MG63 (cell line): Measurements from ENCODE around the gene TAOK3. TPM values are rescaled to one million over a fixed set of nuclear protein-coding genes. Genes with fewer than 3 reads are reported as not detected.
A peak's percentile ranks its signal among the peaks of the same experiment; 100 is the strongest.
"Not testable (repeated sequence)": the region's sequence is repeated elsewhere in the genome, so short reads cannot be mapped to it uniquely, and the experiment has no call there.

ENCODE experiments used
- DNase-seq: peaks from one replicate; pipeline ENCODE4 v3.0.0-alpha.2; 2020
- H3K27me3 ChIP-seq: fragments of 250-450 bp; sonication (Bioruptor Pico); 2 replicates; pipeline ENCODE4 v1.5.1; 2020; ENCODE audit warnings: mild to moderate bottlenecking, moderate library complexity
- H3K36me3 ChIP-seq: fragments of 250-450 bp; sonication (Bioruptor Pico); 2 replicates; pipeline ENCODE4 v1.5.1; 2020; ENCODE audit warnings: mild to moderate bottlenecking, moderate library complexity
- H3K4me3 ChIP-seq: fragments of 250-450 bp; sonication (Bioruptor Pico); 2 replicates; pipeline ENCODE4 v1.5.1; 2020; ENCODE audit warnings: mild to moderate bottlenecking, moderate library complexity
- H3K9me3 ChIP-seq: fragments of 250-450 bp; sonication (Bioruptor Pico); 2 replicates; pipeline ENCODE4 v1.5.1; 2020; ENCODE audit warnings: mild to moderate bottlenecking, moderate library complexity
- total RNA-seq: library from RNA; depleted of rRNA; stranded (reverse); fragments of >200 nt; shearing (Covaris generic); gene quantifications from 2 replicates; pipeline ENCODE4 v1.2.3, GENCODE V29; 2014; ENCODE audit warnings: low replicate concordance

The TAOK3 gene
- total RNA-seq, 1 experiment from 2014 or later, result 24.5 TPM

DNA sequence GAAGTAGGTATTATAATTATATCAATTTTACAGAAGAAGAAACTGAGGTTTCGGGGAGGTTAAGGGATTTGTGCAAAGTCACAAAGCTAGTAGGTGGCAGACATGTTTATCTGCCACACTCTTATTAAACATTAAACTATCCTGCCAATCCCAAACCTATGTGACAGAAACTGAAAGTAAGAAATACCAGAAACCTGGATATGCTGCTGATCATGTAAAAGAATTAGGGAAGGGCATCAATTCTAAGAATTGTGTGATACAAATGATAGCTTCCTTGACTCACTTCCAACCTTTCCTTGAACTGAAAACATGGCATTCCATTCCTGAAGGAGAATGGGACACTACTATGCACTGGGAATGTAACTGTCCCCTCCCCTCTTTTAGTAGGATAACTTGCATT lies 16.9 kb downstream of the TAOK3 start:
- Histone ChIP-seq H3K27me3 (no peaks in the 10 kb centered on the region), H3K4me3 (no peak overlapping the region), H3K36me3 (no peaks in the 10 kb centered on the region; the same call in 1 of the 2 replicates), H3K9me3 (peaks cover 1% of the 10 kb centered on the region; the same call in 1 of the 2 replicates)
- no peak for DNase-seq

- DNase-seq, result no peak
- no peaks in the 10 kb centered on the region for H3K27me3 ChIP-seq
Measured at GRCh38 chr12:118354903-118355302, 17.8 kb downstream of the TAOK3 start.

GRCh38 chr12:118354503-118354902 lies 18.2 kb downstream of the TAOK3 start:
- H3K9me3 ChIP-seq, H3K27me3 ChIP-seq, DNase-seq, H3K36me3 ChIP-seq, H3K4me3 ChIP-seq: not testable (repeated sequence)

More at GRCh38 chr12:118354903-118355302, 17.8 kb downstream of the TAOK3 start:
- H3K36me3 ChIP-seq, result no peaks in the 10 kb centered on the region; the same call in 1 of the 2 replicates
- peaks cover 1% of the 10 kb centered on the region; the same call in 1 of the 2 replicates for H3K9me3 ChIP-seq
- H3K4me3 ChIP-seq, result no peak overlapping the region

- no peak overlapping the region for H3K4me3 ChIP-seq
- no peaks in the 10 kb centered on the region; the same call in 1 of the 2 replicates for H3K36me3 ChIP-seq
- DNase-seq, result no peak
- H3K9me3 ChIP-seq, result peaks cover 1% of the 10 kb centered on the region; the same call in 1 of the 2 replicates
- no peaks in the 10 kb centered on the region for H3K27me3 ChIP-seq
Measured at GRCh38 chr12:118353721-118354120, 19.0 kb downstream of the TAOK3 start.

DNA sequence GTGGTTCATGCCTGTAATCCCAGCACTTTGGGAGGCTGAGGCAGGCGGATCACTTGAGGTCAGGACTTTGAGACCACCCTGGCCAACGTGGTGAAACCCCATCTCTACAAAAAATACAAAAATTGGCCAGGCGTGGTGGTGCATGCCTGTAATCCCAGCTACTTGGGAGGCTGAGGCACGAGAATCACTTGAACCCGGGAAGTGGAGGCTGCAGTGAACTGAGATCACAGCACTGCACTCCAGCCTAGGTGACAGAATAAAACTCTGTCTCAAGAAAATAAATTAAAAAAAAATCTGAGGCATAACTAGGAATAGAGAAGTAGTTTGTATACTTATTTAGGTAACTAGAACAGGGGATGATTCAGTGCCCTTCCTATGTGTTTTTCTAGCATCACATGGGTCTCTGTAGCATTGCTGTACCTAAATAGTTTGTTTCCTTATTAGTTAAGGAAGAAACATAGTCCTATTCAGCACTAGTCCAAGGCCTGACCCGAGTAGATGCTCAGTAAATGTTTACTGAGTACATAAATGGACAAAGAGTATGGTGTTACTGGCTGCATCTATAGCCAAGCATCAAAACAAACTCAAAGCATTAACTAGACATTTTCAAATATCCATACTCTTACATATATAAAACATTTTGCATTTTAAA lies 21.7 kb downstream of the TAOK3 start:
- H3K27me3 ChIP-seq, result no peaks in the 10 kb centered on the region
- H3K4me3 ChIP-seq, result no peak overlapping the region
- no peaks in the 10 kb centered on the region; the same call in 1 of the 2 replicates for H3K36me3 ChIP-seq
- H3K9me3 ChIP-seq, result peaks cover 1% of the 10 kb centered on the region; the same call in 1 of the 2 replicates
- DNase-seq, result no peak

DNA sequence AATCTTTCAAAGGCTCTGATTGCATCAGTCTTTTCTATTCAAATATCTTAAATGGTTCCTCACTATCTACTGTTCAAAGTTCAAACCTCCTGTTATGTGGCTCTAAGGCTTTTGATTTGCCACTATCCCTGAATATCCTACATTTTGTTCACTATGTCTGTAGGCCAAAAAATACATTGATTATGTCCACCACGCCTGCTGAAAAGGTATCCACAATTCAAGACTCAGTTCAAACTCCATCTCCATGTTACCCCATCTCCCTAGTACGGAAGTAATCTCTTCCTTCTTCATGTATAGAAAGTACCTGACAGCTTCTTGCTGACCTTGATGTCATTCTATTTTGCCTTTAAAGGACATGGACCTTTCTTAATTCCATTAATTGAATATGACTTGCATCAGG lies 24.8 kb downstream of the TAOK3 start:
- no peaks in the 10 kb centered on the region for H3K9me3 ChIP-seq
- H3K36me3 ChIP-seq, result no peaks in the 10 kb centered on the region
- H3K27me3 ChIP-seq, result no peaks in the 10 kb centered on the region
- no peak for DNase-seq
- H3K4me3 ChIP-seq, result no peak overlapping the region

GRCh38 chr12:118346895-118347294 lies 25.8 kb downstream of the TAOK3 start:
- no peak for DNase-seq
- Histone ChIP-seq H3K36me3 (no peaks in the 10 kb centered on the region), H3K9me3 (no peaks in the 10 kb centered on the region), H3K27me3 (no peaks in the 10 kb centered on the region), H3K4me3 (no peak overlapping the region)

- Histone ChIP-seq H3K36me3 (no peaks in the 10 kb centered on the region), H3K27me3 (no peaks in the 10 kb centered on the region), H3K9me3 (no peaks in the 10 kb centered on the region), H3K4me3 (no peak overlapping the region)
- DNase-seq, result no peak
Measured at GRCh38 chr12:118345355-118345754, 27.4 kb downstream of the TAOK3 start.

- Histone ChIP-seq H3K27me3 (no peaks in the 10 kb centered on the region), H3K9me3 (no peaks in the 10 kb centered on the region), H3K36me3 (no peaks in the 10 kb centered on the region), H3K4me3 (no peak overlapping the region)
- DNase-seq, result no peak
Measured at GRCh38 chr12:118344829-118345228, 27.9 kb downstream of the TAOK3 start.

DNA sequence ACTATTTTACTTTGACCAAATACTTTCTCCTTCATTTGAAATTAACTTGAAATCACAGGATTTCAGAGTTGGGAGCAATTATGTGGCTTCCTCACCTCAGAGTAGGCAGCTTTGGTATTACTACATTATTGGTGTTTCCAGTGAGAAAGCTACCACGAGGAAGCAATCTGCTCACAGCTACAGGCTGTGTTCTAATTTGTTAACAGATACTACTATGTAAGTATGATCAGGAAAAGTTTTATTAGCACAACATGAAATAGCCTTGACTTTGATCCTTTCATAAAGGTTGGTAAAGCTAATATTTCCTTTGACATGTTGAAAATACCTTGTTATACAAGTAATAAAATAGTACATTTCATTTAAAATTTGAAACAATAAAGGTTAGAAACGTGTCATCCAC lies 30.6 kb downstream of the TAOK3 start:
- no peak for DNase-seq
- Histone ChIP-seq H3K27me3 (no peaks in the 10 kb centered on the region), H3K4me3 (no peak overlapping the region), H3K36me3 (no peaks in the 10 kb centered on the region), H3K9me3 (no peaks in the 10 kb centered on the region)

DNA sequence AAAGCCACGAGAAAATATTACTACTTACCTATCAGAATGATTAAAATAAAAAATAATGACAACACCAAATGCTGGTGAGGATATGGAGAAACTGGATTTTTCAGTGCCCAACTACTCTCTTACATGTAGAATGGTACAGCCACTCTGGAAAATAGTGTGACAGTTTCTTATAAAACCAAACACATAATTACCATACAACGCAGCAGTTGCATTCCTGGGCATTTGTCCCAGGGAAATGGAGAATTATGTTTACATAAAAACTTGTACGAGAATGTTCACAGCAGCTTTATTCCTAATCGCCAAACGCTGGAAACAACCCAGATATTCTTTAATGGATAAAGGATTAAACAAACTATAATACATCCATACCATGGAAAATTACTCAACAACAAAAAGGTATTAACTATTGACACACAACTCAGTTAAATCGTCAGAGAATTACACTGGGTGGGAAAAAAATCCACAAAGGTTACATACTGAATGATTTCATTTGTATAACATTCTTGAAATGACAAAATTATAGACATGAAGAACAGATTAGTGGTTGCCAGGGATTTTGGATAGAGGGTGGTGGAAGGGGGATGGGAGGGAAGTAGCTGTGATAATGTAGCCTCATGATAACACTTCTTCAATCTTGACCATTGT lies 35.4 kb downstream of the TAOK3 start:
- DNase-seq, result peak; percentile 31
- Histone ChIP-seq H3K27me3 (no peaks in the 10 kb centered on the region), H3K9me3 (no peaks in the 10 kb centered on the region), H3K36me3 (no peaks in the 10 kb centered on the region), H3K4me3 (no peak overlapping the region)

DNA sequence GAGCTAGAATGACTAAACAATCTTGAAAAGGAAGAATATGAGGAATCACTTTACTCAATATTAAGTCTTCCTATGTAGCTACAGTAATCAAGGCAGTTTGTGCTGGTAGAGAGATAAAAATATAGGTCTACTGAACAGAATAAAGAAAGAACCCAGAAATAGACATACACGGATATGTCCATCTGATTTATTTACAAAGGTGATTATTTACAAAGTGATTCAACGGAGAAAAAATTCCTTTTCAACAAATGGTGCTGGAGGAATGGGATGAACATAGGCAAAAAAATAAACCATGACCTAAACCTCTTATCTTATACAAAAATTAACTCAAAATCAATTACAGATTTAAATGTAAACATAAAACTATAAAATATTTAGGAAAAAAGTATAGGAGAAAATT lies 36.6 kb downstream of the TAOK3 start:
- Histone ChIP-seq H3K36me3 (no peaks in the 10 kb centered on the region), H3K27me3 (no peaks in the 10 kb centered on the region), H3K4me3 (no peak overlapping the region), H3K9me3 (no peaks in the 10 kb centered on the region)
- no peak for DNase-seq

GRCh38 chr12:118334939-118335567 lies 37.7 kb downstream of the TAOK3 start:
- Histone ChIP-seq H3K36me3 (no peaks in the 10 kb centered on the region), H3K27me3 (no peaks in the 10 kb centered on the region), H3K4me3 (no peak overlapping the region), H3K9me3 (no peaks in the 10 kb centered on the region)
- no peak for DNase-seq

GRCh38 chr12:118334241-118334640 lies 38.5 kb downstream of the TAOK3 start:
- Histone ChIP-seq H3K27me3 (no peaks in the 10 kb centered on the region), H3K4me3 (no peak overlapping the region), H3K9me3 (no peaks in the 10 kb centered on the region), H3K36me3 (no peaks in the 10 kb centered on the region)
- no peak for DNase-seq

DNA sequence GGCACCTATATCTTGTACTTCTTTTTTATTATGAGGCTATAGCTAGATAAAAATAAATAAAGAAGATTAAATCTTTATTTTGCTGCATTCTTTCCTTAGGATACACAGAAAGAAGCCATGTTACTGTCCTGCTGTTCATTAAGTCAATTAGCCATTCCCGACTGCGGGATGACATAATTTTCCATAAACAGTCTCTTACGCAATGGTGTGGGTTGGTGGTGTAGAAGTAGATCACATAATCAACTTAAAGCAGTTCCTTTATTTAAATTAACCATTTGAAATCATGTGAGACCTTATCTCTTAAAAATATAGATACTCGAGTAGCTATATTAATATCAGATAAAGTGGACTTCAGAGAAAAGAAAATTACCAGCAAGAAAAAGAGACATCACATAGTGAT lies 40.2 kb downstream of the TAOK3 start:
- no peaks in the 10 kb centered on the region for H3K9me3 ChIP-seq
- H3K36me3 ChIP-seq, result no peaks in the 10 kb centered on the region
- DNase-seq, result no peak
- no peak overlapping the region for H3K4me3 ChIP-seq
- H3K27me3 ChIP-seq, result no peaks in the 10 kb centered on the region

- DNase-seq, result no peak
- no peak overlapping the region for H3K4me3 ChIP-seq
- no peaks in the 10 kb centered on the region for H3K36me3 ChIP-seq
- no peaks in the 10 kb centered on the region for H3K27me3 ChIP-seq
- H3K9me3 ChIP-seq, result no peaks in the 10 kb centered on the region
Measured at GRCh38 chr12:118330421-118331018, 42.2 kb downstream of the TAOK3 start.
